ENCODE results near the gene HEMK1. TPM values are rescaled to one million over a fixed set of nuclear protein-coding genes. Genes with fewer than 3 reads are reported as not detected.
A peak's percentile ranks its signal among the peaks of the same experiment; 100 is the strongest.

Gene HEMK1
- total RNA-seq, 2 experiments from 2014 or later = 19.3 to 27.4 TPM

- POLR2A ChIA-PET = interaction anchor here (0.6 kb wide), 2 partner anchors 46 to 853 kb away, joined by 3 read pairs; no protein-coding TSS in a partner anchor
- H3K4me1 ChIP-seq (ENCODE audit: insufficient read depth, low read length, poor library complexity, severe bottlenecking) = peaks cover 10% of the 10 kb centered on the region
- intact Hi-C loops (cut with micrococcal nuclease; ENCODE audit: unreplicated experiment) = loop anchor here (2.0 kb wide), 1 partner anchor 24 kb away; no protein-coding TSS in a partner anchor
- no peaks in the 10 kb centered on the region for H4K20me1 ChIP-seq (ENCODE audit: insufficient read depth, low read length)
- H3K4me2 ChIP-seq (ENCODE audit: low read length) = no peak overlapping the region
- no peak overlapping the region for H3K4me3 ChIP-seq (ENCODE audit: low read depth, low read length, poor library complexity, severe bottlenecking)
- no peaks in the 10 kb centered on the region for H3K9me3 ChIP-seq (ENCODE audit: low read length)
- CTCF ChIA-PET (ENCODE audit: unreplicated experiment) = interaction anchor here (1.3 kb wide), 1 partner anchor 61 kb away, joined by 3 read pairs; no protein-coding TSS in a partner anchor
- no peak overlapping the region for H2AFZ ChIP-seq (ENCODE audit: low read length)
- no peaks in the 10 kb centered on the region for H3K36me3 ChIP-seq (ENCODE audit: insufficient read depth, low read length)
- TF ChIP-seq CTCF (conservative IDR thresholded peaks at IDR 0.05; ENCODE audit: low read length) (peak; percentile 13; the same call in 1 of the 2 replicates), EZH2phosphoT487 (IDR thresholded peaks at IDR 0.05; ENCODE audit: borderline replicate concordance, low read depth, low read length) (no peak)
- H3K9me2 ChIP-seq (ENCODE audit: insufficient read depth, low read length) = no peaks in the 10 kb centered on the region
- no peaks in the 10 kb centered on the region for H3K79me2 ChIP-seq (ENCODE audit: insufficient read depth, low read depth, low read length)
- no peak overlapping the region for H3K27ac ChIP-seq (ENCODE audit: low read depth, low read length, poor library complexity, severe bottlenecking)
- no peak for DNase-seq (ENCODE audit: low spot score)
- BruUV-seq (replicated peaks) = no TSS peak
Observed at GRCh38 chr3:50591196-50591741, 21.9 kb downstream of the HEMK1 start.

GRCh38 chr3:50592568-50592967, 23.2 kb downstream of the HEMK1 start:
- no peak overlapping the region for H3K27ac ChIP-seq (ENCODE audit: low read depth, low read length, poor library complexity, severe bottlenecking)

More at GRCh38 chr3:50592568-50592967, 23.2 kb downstream of the HEMK1 start:
- Histone ChIP-seq H3K79me2 (ENCODE audit: insufficient read depth, low read depth, low read length) (no peaks in the 10 kb centered on the region), H4K20me1 (ENCODE audit: insufficient read depth, low read length) (no peaks in the 10 kb centered on the region), H2AFZ (ENCODE audit: low read length) (no peak overlapping the region), H3K36me3 (ENCODE audit: insufficient read depth, low read length) (no peaks in the 10 kb centered on the region), H3K4me2 (ENCODE audit: low read length) (no peak overlapping the region), H3K4me3 (ENCODE audit: low read depth, low read length, poor library complexity, severe bottlenecking) (no peak overlapping the region), H3K9me2 (ENCODE audit: insufficient read depth, low read length) (no peaks in the 10 kb centered on the region), H3K4me1 (ENCODE audit: insufficient read depth, low read length, poor library complexity, severe bottlenecking) (peaks cover 10% of the 10 kb centered on the region), H3K9me3 (ENCODE audit: low read length) (no peaks in the 10 kb centered on the region)
- intact Hi-C loops (cut with micrococcal nuclease; ENCODE audit: unreplicated experiment) = no loop called here
- CTCF ChIA-PET (ENCODE audit: unreplicated experiment) = no interaction called here
- POLR2A ChIA-PET = interaction anchor here (0.7 kb wide), 1 partner anchor 89 kb away, joined by 3 read pairs; no protein-coding TSS in a partner anchor
- TF ChIP-seq EZH2phosphoT487 (IDR thresholded peaks at IDR 0.05; ENCODE audit: borderline replicate concordance, low read depth, low read length) (no peak), CTCF (conservative IDR thresholded peaks at IDR 0.05; ENCODE audit: low read length) (no peak)
- BruUV-seq (replicated peaks) = no TSS peak
- no peak for DNase-seq (ENCODE audit: low spot score)
